Right lobe of liver (tissue), 6 donors: ENCODE data around the gene LHFPL6. TPM values are rescaled to one million over a fixed set of nuclear protein-coding genes. Genes with fewer than 3 reads are reported as not detected.

ENCODE experiments used
- ATAC-seq, 4 donors: fragments of 200-7000 bp; cut with Tn5 transposase; one replicate each; pipeline ENCODE4 v1.9.1; 2020; ENCODE audit warnings: mild to moderate bottlenecking in 4 of 4, moderate library complexity in 4 of 4
- DNase-seq, 3 donors: peaks; one replicate each; pipeline ENCODE4 v3.0.0-alpha.2; 2020
- H3K27ac ChIP-seq, 3 donors: fragments of 200-600 bp; one replicate each; pipeline ENCODE4 v1.8.0; 2022
- H3K27me3 ChIP-seq, 2 donors: fragments of 200-600 bp; one replicate each; pipeline ENCODE4 v1.8.0; 2022
- H3K36me3 ChIP-seq, 4 donors: fragments of 200-600 bp; sonication (generic) in 1 of 4; one replicate each; pipeline versions ENCODE4 v1.5.1 to v1.8.0; 2017 to 2022; ENCODE audit warnings: control low read depth in 1 of 4
- H3K4me1 ChIP-seq, 4 donors: fragments of 200-600 bp; sonication (generic) in 1 of 4; one replicate each; pipeline versions ENCODE4 v1.5.1 to v1.8.0; 2017 to 2022; ENCODE audit warnings: control low read depth in 1 of 4
- H3K4me3 ChIP-seq, 3 donors: fragments of 200-600 bp; one replicate each; pipeline ENCODE4 v1.8.0; 2022
- H3K9me3 ChIP-seq, 4 donors: fragments of 200-600 bp; sonication (generic) in 1 of 4; one replicate each; pipeline versions ENCODE4 v1.5.1 to v1.8.0; 2017 to 2022; ENCODE audit warnings: control low read depth in 1 of 4
- CTCF ChIP-seq, 4 donors: fragments of 200-600 bp in 3 of 4; fragments of 450-650 bp in 1 of 4; IDR thresholded peaks; one replicate each; pipeline versions ENCODE4 v1.5.1 to v1.8.0; 2016 to 2022; ENCODE audit warnings: antibody characterized with exemption in 4 of 4, mild to moderate bottlenecking in 2 of 4
- POLR2A ChIP-seq: fragments of 450-650 bp; IDR thresholded peaks from one replicate; pipeline ENCODE4 v1.6.1; 2017; ENCODE audit warnings: antibody characterized with exemption, mild to moderate bottlenecking
- WGBS: methylation state at CpG from one replicate; pipeline ENCODE4 v1.1.6; 2018; ENCODE audit warnings: low coverage, low lambda C conversion rate; ENCODE audit not compliant: insufficient coverage; ENCODE audit errors: missing lambda C conversion rate; 5-methylcytosine and 5-hydroxymethylcytosine counted together
- intact Hi-C, 2 donors: fragments of 100-400 bp; cut with DNase I; formaldehyde crosslinking; loops; one replicate each; pipeline versions ENCODE4 v1.11.2 to v1.14.1; 2022
- long read RNA-seq: library from polyadenylated mRNA; unstranded; transcript quantifications from one replicate; pipeline ENCODE4 v2.0.0, GENCODE V29; 2019
- total RNA-seq, 6 experiments: library from RNA; depleted of rRNA in 2 of 6; stranded (reverse); fragments of >200 nt in 2 of 6; fragmentation: NEBNext Ultra II Directional in 3 of 6; extraction: Animal tissue kit (Norgen Biotek cat#: 25700) in 3 of 6; gene quantifications; one replicate each; pipeline versions ENCODE4 v1.1.0 to v1.2.4, GENCODE V29; 2016 to 2023
- donor health status: DM: no; HTN: yes; CAD: no.
- donor health status: DM: no; HTN: no; CAD: no.
- donor health status: DM: no; HTN: no; CAD: no.
- donor health status: DM: no; HTN: yes; CAD: no.
- donor health status: DM: no; HTN: yes; CAD: no.

Gene LHFPL6
- 1 to 10 TPM; 3.0 to 8.4 (median 4.6) TPM for total RNA-seq
- long read RNA-seq, result 0 reads

- intact Hi-C loops, result no loop called here
- WGBS, result 0% methylated on average over 33 of the region's 73 CpGs
- Histone ChIP-seq H3K9me3 (no peaks in the 10 kb centered on the region), H3K4me1 (peaks cover 0 to 5% (median 2%) of the 10 kb centered on the region in 4 donors), H3K36me3 (no peaks in the 10 kb centered on the region), H3K4me3 (peak within 1 kb of the TSS; percentile 61 to 66 (median 61)), H3K27me3 (no peaks in the 10 kb centered on the region), H3K27ac (peak within 1 kb of the TSS; percentile 56 to 76 (median 61))
- ATAC-seq (peak; percentile 96 to 98 (median 97)), DNase-seq (peak; percentile 76 to 89 (median 83))
- TF ChIP-seq POLR2A (peak; percentile 40), CTCF (IDR thresholded peaks at IDR 0.05) (peak in 1 of 4 donors; percentile 27)
Observed at GRCh38 chr13:39602614-39603366, at the start of gene LHFPL6. Gene LHFPL6, minus strand, starts transcription at chr13:39603193.

GRCh38 chr13:39646122-39646521, 43.1 kb upstream of the LHFPL6 start:
- TF ChIP-seq CTCF (IDR thresholded peaks at IDR 0.05), result no peak
- Histone ChIP-seq H3K27me3 (no peaks in the 10 kb centered on the region), H3K9me3 (no peaks in the 10 kb centered on the region), H3K4me1 (no peaks in the 10 kb centered on the region), H3K4me3 (no peak overlapping the region), H3K27ac (no peak overlapping the region), H3K36me3 (no peaks in the 10 kb centered on the region)
- DNase-seq, result no peak
- 61% methylated on average over 4 of the region's 4 CpGs for WGBS
- no peak for ATAC-seq
- intact Hi-C loops, result no loop called here

- 44% methylated on average over 1 of the region's 1 CpG for WGBS
- no peak for ATAC-seq
- intact Hi-C loops, result no loop called here
Observed at GRCh38 chr13:39641645-39642044, 38.7 kb upstream of the LHFPL6 start.

GRCh38 chr13:39637890-39638289, 34.9 kb upstream of the LHFPL6 start:
- no peaks in the 10 kb centered on the region for H3K36me3 ChIP-seq
- ATAC-seq (no peak), DNase-seq (no peak)
- H3K9me3 ChIP-seq, result no peaks in the 10 kb centered on the region
- H3K4me3 ChIP-seq, result no peak overlapping the region
- no peak for TF ChIP-seq POLR2A
- TF ChIP-seq CTCF (IDR thresholded peaks at IDR 0.05), result no peak
- no peaks in the 10 kb centered on the region for H3K27me3 ChIP-seq
- intact Hi-C loops, result no loop called here
- no peak overlapping the region for H3K27ac ChIP-seq
- WGBS, result 73% methylated on average over 3 of the region's 3 CpGs
- H3K4me1 ChIP-seq, result no peaks in the 10 kb centered on the region

More at GRCh38 chr13:39641645-39642044, 38.7 kb upstream of the LHFPL6 start:
- Histone ChIP-seq H3K4me3 (no peak overlapping the region), H3K4me1 (no peaks in the 10 kb centered on the region), H3K27me3 (no peaks in the 10 kb centered on the region), H3K36me3 (no peaks in the 10 kb centered on the region), H3K9me3 (no peaks in the 10 kb centered on the region), H3K27ac (no peak overlapping the region)
- TF ChIP-seq CTCF (IDR thresholded peaks at IDR 0.05) (no peak), POLR2A (no peak)
- no peak for DNase-seq
